Measurements from ENCODE around the gene MAP3K13. TPM values are rescaled to one million over a fixed set of nuclear protein-coding genes. Genes with fewer than 3 reads are reported as not detected.

Gene MAP3K13
- total and polyA plus RNA-seq, 2 donors (not counting 1 experiment from before 2014, with no cell fraction given), result 15.0 to 28.2 TPM

GRCh38 chr3:185405664-185406063 lies 42.7 kb downstream of the MAP3K13 start:
- H2AFZ ChIP-seq (ENCODE audit: low read length), result no peak overlapping the region
- H3K36me3 ChIP-seq (ENCODE audit: control insufficient read depth, insufficient read depth, low read length), result no peaks in the 10 kb centered on the region
- H3K4me1 ChIP-seq (ENCODE audit: control insufficient read depth, extremely low read depth, insufficient read depth, low read length), result peaks cover 6% of the 10 kb centered on the region
- no peak overlapping the region for H3K4me2 ChIP-seq (ENCODE audit: extremely low read depth, insufficient read depth, low read length)
- no peak for DNase-seq (ENCODE audit: low read depth in 2 of 2)
- H3K27me3 ChIP-seq (ENCODE audit: control insufficient read depth, insufficient read depth, low read length), result no peaks in the 10 kb centered on the region
- H3K9me3 ChIP-seq (ENCODE audit: control insufficient read depth, insufficient read depth, low read depth, low read length), result no peaks in the 10 kb centered on the region
- TF ChIP-seq CTCF (conservative IDR thresholded peaks at IDR 0.05 in 1 of 2, IDR thresholded peaks at IDR 0.05 in 1 of 2; ENCODE audit: low read depth in 1 of 2, low read length in 2 of 2) (no peak), EZH2 (IDR thresholded peaks at IDR 0.05; ENCODE audit: low read length, missing control alignments) (no peak)
- H3K4me3 ChIP-seq (replicated peaks in 1 of 4; ENCODE audit: control extremely low read depth in 1 of 4, insufficient read depth in 1 of 4, low read depth in 3 of 4, low read length in 4 of 4), result no peak overlapping the region
- no peaks in the 10 kb centered on the region for H4K20me1 ChIP-seq (ENCODE audit: control insufficient read depth, extremely low read depth, insufficient read depth, low read length)
- no peak overlapping the region for H3K27ac ChIP-seq (ENCODE audit: insufficient read depth, low read length)
- H3K9ac ChIP-seq (ENCODE audit: insufficient read depth, low read length), result no peak overlapping the region
- no peaks in the 10 kb centered on the region for H3K79me2 ChIP-seq (ENCODE audit: control insufficient read depth, insufficient read depth, low read length)

- no peaks in the 10 kb centered on the region for H4K20me1 ChIP-seq (ENCODE audit: control insufficient read depth, extremely low read depth, insufficient read depth, low read length)
These were observed 43.2 kb downstream of the MAP3K13 start for GRCh38 chr3:185406121-185406620.

GRCh38 chr3:185409957-185410356 lies 47.0 kb downstream of the MAP3K13 start:
- H3K27me3 ChIP-seq (ENCODE audit: control insufficient read depth, insufficient read depth, low read length), result no peaks in the 10 kb centered on the region
- TF ChIP-seq CTCF (conservative IDR thresholded peaks at IDR 0.05 in 1 of 2, IDR thresholded peaks at IDR 0.05 in 1 of 2; ENCODE audit: low read depth in 1 of 2, low read length in 2 of 2), result no peak

More at GRCh38 chr3:185406121-185406620, 43.2 kb downstream of the MAP3K13 start:
- H3K27me3 ChIP-seq (ENCODE audit: control insufficient read depth, insufficient read depth, low read length), result no peaks in the 10 kb centered on the region
- no peak overlapping the region for H3K27ac ChIP-seq (ENCODE audit: insufficient read depth, low read length)
- H3K4me3 ChIP-seq (replicated peaks in 1 of 4; ENCODE audit: control extremely low read depth in 1 of 4, insufficient read depth in 1 of 4, low read depth in 3 of 4, low read length in 4 of 4), result no peak overlapping the region
- no peak overlapping the region for H2AFZ ChIP-seq (ENCODE audit: low read length)
- TF ChIP-seq CTCF (conservative IDR thresholded peaks at IDR 0.05 in 1 of 2, IDR thresholded peaks at IDR 0.05 in 1 of 2; ENCODE audit: low read depth in 1 of 2, low read length in 2 of 2), result no peak
- no peak for TF ChIP-seq EZH2 (IDR thresholded peaks at IDR 0.05; ENCODE audit: low read length, missing control alignments)
- no peaks in the 10 kb centered on the region for H3K9me3 ChIP-seq (ENCODE audit: control insufficient read depth, insufficient read depth, low read depth, low read length)
- H3K36me3 ChIP-seq (ENCODE audit: control insufficient read depth, insufficient read depth, low read length), result no peaks in the 10 kb centered on the region
- H3K4me1 ChIP-seq (ENCODE audit: control insufficient read depth, extremely low read depth, insufficient read depth, low read length), result peaks cover 5% of the 10 kb centered on the region
- H3K9ac ChIP-seq (ENCODE audit: insufficient read depth, low read length), result no peak overlapping the region
- DNase-seq (ENCODE audit: low read depth in 2 of 2), result no peak
- no peaks in the 10 kb centered on the region for H3K79me2 ChIP-seq (ENCODE audit: control insufficient read depth, insufficient read depth, low read length)
- no peak overlapping the region for H3K4me2 ChIP-seq (ENCODE audit: extremely low read depth, insufficient read depth, low read length)

More at GRCh38 chr3:185409957-185410356, 47.0 kb downstream of the MAP3K13 start:
- Histone ChIP-seq H2AFZ (ENCODE audit: low read length) (no peak overlapping the region), H3K9ac (ENCODE audit: insufficient read depth, low read length) (no peak overlapping the region), H3K36me3 (ENCODE audit: control insufficient read depth, insufficient read depth, low read length) (no peaks in the 10 kb centered on the region), H3K4me2 (ENCODE audit: extremely low read depth, insufficient read depth, low read length) (no peak overlapping the region), H3K9me3 (ENCODE audit: control insufficient read depth, insufficient read depth, low read depth, low read length) (no peaks in the 10 kb centered on the region), H3K79me2 (ENCODE audit: control insufficient read depth, insufficient read depth, low read length) (no peaks in the 10 kb centered on the region), H3K4me3 (replicated peaks in 1 of 4; ENCODE audit: control extremely low read depth in 1 of 4, insufficient read depth in 1 of 4, low read depth in 3 of 4, low read length in 4 of 4) (no peak overlapping the region), H4K20me1 (ENCODE audit: control insufficient read depth, extremely low read depth, insufficient read depth, low read length) (no peaks in the 10 kb centered on the region), H3K27ac (ENCODE audit: insufficient read depth, low read length) (no peak overlapping the region), H3K4me1 (ENCODE audit: control insufficient read depth, extremely low read depth, insufficient read depth, low read length) (no peaks in the 10 kb centered on the region)
- no peak for DNase-seq (ENCODE audit: low read depth in 2 of 2)

All from fibroblast of lung (primary cell).